Suprapubic skin (tissue), 3 donors: ENCODE data around the gene PLA2G6.

Source experiments
- CTCF ChIP-seq, 2 donors: fragments of 200-600 bp in 1 of 2; fragments of 450-650 bp in 1 of 2; sonication (generic) in 1 of 2; IDR thresholded peaks; one replicate each; pipeline ENCODE4 v1.5.1; 2016 to 2019; ENCODE audit warnings: antibody characterized with exemption in 2 of 2, mild to moderate bottlenecking in 1 of 2, moderate library complexity in 1 of 2
- POLR2A ChIP-seq, 2 donors: fragments of 450-650 bp; IDR thresholded peaks; one replicate each; pipeline ENCODE4 v1.6.1; 2017; ENCODE audit warnings: antibody characterized with exemption in 2 of 2, mild to moderate bottlenecking in 2 of 2, moderate library complexity in 2 of 2

- TF ChIP-seq CTCF (IDR thresholded peaks at IDR 0.05) (no peak), POLR2A (IDR thresholded peaks at IDR 0.05) (no peak)
Measured at GRCh38 chr22:38126928-38127668, 54.5 kb downstream of the PLA2G6 start.
